K562 (cell line): Measurements from ENCODE around the gene COQ8B. TPM values are rescaled to one million over a fixed set of nuclear protein-coding genes. Genes with fewer than 3 reads are reported as not detected.

Experiments used
- ATAC-seq: fragments of 200-7000 bp; cut with Tn5 transposase; 3 replicates; pipeline ENCODE4 v1.9.1; 2020; ENCODE audit warnings: moderate library complexity
- BruUV-seq: library from RNA; stranded (reverse); fragments of 400-500 nt; replicated peaks from 2 replicates; lab custom pipeline; 2021; lab: Mats Ljungman, UMichigan
- CTCF ChIA-PET: fragments of 300-600 bp; formaldehyde crosslinking; extraction: SDS; loops from one replicate; lab custom pipeline; 2021; ENCODE audit warnings: low intra/inter-chr PET ratio; lab: Yijun Ruan, JAX
- POLR2A ChIA-PET: fragments of 300-600, 350-650 bp; sonication (Branson Sonifier 250); formaldehyde crosslinking; extraction: SDS; loops from one replicate; lab custom pipeline; 2021; ENCODE audit warnings: antibody characterized with exemption, inconsistent platforms; lab: Yijun Ruan, JAX
- DNase-seq, 4 experiments: peaks; one replicate each; pipeline versions ENCODE4 v3.0.0 to v3.0.0-alpha.2; 2011 to 2018; ENCODE audit warnings: low spot score in 3 of 4, mixed read lengths in 3 of 4; ENCODE audit errors: extremely low read depth in 1 of 4
- FAIRE-seq: peaks from 2 replicates; lab custom pipeline; 2011; peaks lifted over from hg19 to GRCh38; lab: Jason Lieb, UNC
- H2AFZ ChIP-seq: 2 replicates; pipeline ENCODE4 v1.6.0; 2011; ENCODE audit warnings: low read depth, low read length, control low read depth, inconsistent platforms
- H3K27ac ChIP-seq: fragments of 200-600 bp; 3 replicates; pipeline ENCODE4 v1.8.0; 2011; ENCODE audit warnings: low read depth, mild to moderate bottlenecking, control low read depth, inconsistent platforms, low read length, moderate library complexity, mixed read lengths; ENCODE audit errors: extremely low read depth
- H3K27me3 ChIP-seq, 2 experiments: fragments of 300-600 bp in 1 of 2; 2 replicates in 1 of 2; 3 replicates in 1 of 2; pipeline versions ENCODE4 v1.6.0 to v1.8.0; 2011; ENCODE audit warnings: inconsistent platforms in 2 of 2, low read length in 2 of 2, mild to moderate bottlenecking in 1 of 2, mixed read lengths in 1 of 2, moderate library complexity in 1 of 2; ENCODE audit not compliant: control insufficient read depth in 2 of 2, insufficient read depth in 2 of 2
- H3K36me3 ChIP-seq: fragments of 300-600 bp; 3 replicates; pipeline ENCODE4 v1.8.0; 2011; ENCODE audit warnings: mild to moderate bottlenecking, low read length, inconsistent platforms; ENCODE audit not compliant: control insufficient read depth, insufficient read depth
- H3K4me1 ChIP-seq, 2 experiments: fragments of 200-600 bp in 1 of 2; replicated peaks in 1 of 2; 2 replicates in 1 of 2; 3 replicates in 1 of 2; pipeline versions ENCODE4 v1.5.1 to v1.8.0; 2011; ENCODE audit warnings: inconsistent platforms in 2 of 2, low read length in 2 of 2, mild to moderate bottlenecking in 1 of 2, mixed read lengths in 1 of 2, moderate library complexity in 1 of 2; ENCODE audit not compliant: control insufficient read depth in 2 of 2, insufficient read depth in 2 of 2
- H3K4me2 ChIP-seq: 2 replicates; pipeline ENCODE4 v1.6.1; 2011; ENCODE audit warnings: low read length, control low read depth, inconsistent platforms, mixed read lengths; ENCODE audit not compliant: insufficient read depth
- H3K4me3 ChIP-seq: fragments of 200-600 bp; sonication (generic), shearing (Covaris generic); 2 replicates; pipeline ENCODE4 v1.5.1; 2016; ENCODE audit warnings: control low read depth, inconsistent platforms
- H3K79me2 ChIP-seq: fragments of 200-600 bp; 3 replicates; pipeline ENCODE4 v1.8.0; 2011; ENCODE audit warnings: low read length, inconsistent platforms; ENCODE audit not compliant: control insufficient read depth, insufficient read depth
- H3K9ac ChIP-seq, 2 experiments: 2 replicates each; pipeline versions ENCODE4 v1.6.0 to v1.6.1; 2011; ENCODE audit warnings: low read depth in 2 of 2, low read length in 2 of 2, control low read depth in 1 of 2, inconsistent platforms in 1 of 2, mild to moderate bottlenecking in 1 of 2, mixed read lengths in 1 of 2; ENCODE audit not compliant: insufficient read depth in 1 of 2
- H3K9me1 ChIP-seq: one replicate; pipeline ENCODE4 v1.6.0; 2011; ENCODE audit warnings: inconsistent platforms, mild to moderate bottlenecking, low read length, moderate library complexity; ENCODE audit not compliant: control insufficient read depth, insufficient read depth
- H3K9me3 ChIP-seq: replicated peaks from 2 replicates; pipeline ENCODE4 v1.5.1; 2011; ENCODE audit warnings: low read depth, low read length, inconsistent platforms; ENCODE audit not compliant: control insufficient read depth, insufficient read depth
- H4K20me1 ChIP-seq: replicated peaks from 2 replicates; pipeline ENCODE4 v1.6.1; 2011; ENCODE audit warnings: low read length, inconsistent platforms, mixed read lengths; ENCODE audit not compliant: control insufficient read depth, insufficient read depth
- ZNF239 ChIP-seq: fragments of 250-450 bp; sonication (Bioruptor Pico); IDR thresholded peaks from 2 replicates; pipeline ENCODE4 v1.4.0; 2020; ENCODE audit warnings: mild to moderate bottlenecking
- WGBS: fragments of 100-300 bp; shearing (Covaris generic); methylation state at CpG from one replicate; pipeline ENCODE4 v1.1.6; 2016; ENCODE audit warnings: low coverage, mixed read lengths; ENCODE audit not compliant: insufficient coverage; ENCODE audit errors: missing lambda C conversion rate; 5-methylcytosine and 5-hydroxymethylcytosine counted together
- in situ Hi-C: fragments of 300-500 bp; cut with MboI; formaldehyde crosslinking; loops from 4 replicates; pipeline ENCODE4 v1.15.0; 2018; ENCODE audit warnings: inconsistent platforms, mixed read lengths
- intact Hi-C: fragments of 100-400 bp; cut with micrococcal nuclease; formaldehyde crosslinking; loops from 2 replicates; pipeline ENCODE4 v1.14.2; 2022
- polyA plus RNA-seq, 8 experiments: library from polyadenylated mRNA; depleted of rRNA in 4 of 8; stranded (reverse) in 5 of 8; unstranded in 3 of 8; fragments of >200 nt; fragmentation: Nextera tagmentation in 2 of 8; fragmentation: Illumina TruSeq in 1 of 8; extraction: Ambion mirVana in 2 of 8; extraction: Trizol in 1 of 8; gene quantifications; 2 replicates each; pipeline versions ENCODE4 v1.2.1 to v1.2.3, GENCODE V29; 2011 to 2014; ENCODE audit warnings: inconsistent platforms in 1 of 8, missing spikeins in 1 of 8
- total RNA-seq, 7 experiments: library from RNA; depleted of rRNA in 6 of 7; stranded (reverse); fragments of >200 nt in 6 of 7; fragmentation: Illumina TruSeq in 2 of 7; extraction: Trizol in 2 of 7; gene quantifications; 2 replicates each; pipeline versions ENCODE4 v1.2.1 to v1.2.3, GENCODE V29; 2011 to 2021; ENCODE audit warnings: low replicate concordance in 1 of 7
- TF ChIP-seq, protein P1 (sequence below), 2 experiments: fragments of 450-650 bp in 1 of 2; sonication (generic) in 1 of 2; formaldehyde crosslinking in 1 of 2; IDR thresholded peaks; 2 replicates each; pipeline versions ENCODE4 v1.7.1 to v1.9.0; 2016 to 2022; ENCODE audit warnings: inconsistent platforms in 1 of 2, mild to moderate bottlenecking in 1 of 2, missing genetic modification reagents in 1 of 2

COQ8B gene
- total and polyA plus RNA-seq, 9 of the 15 experiments (the other 6 are each of a cell fraction or from before 2014, with no cell fraction given) = 0.41 to 32.3 (median 12.9) TPM

DNA sequence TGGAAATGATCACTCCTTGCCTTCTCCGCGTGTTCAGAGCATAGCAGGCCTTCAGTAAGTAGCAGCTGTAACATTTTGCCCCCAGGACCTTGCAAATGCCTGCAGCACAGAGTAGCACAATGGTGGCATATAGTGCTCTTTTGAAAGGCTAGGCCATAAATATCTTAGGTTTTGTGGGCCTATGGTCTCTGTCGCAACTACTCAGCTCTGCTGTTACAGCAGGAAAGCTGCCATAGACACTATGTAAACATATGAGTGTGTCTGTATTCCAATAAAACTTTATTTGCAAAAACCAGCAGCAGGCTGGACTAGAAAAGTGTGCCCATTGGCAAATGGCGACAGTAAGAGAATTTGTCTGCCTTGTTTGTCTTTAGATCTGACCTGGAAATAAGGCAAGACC, 9.6 kb upstream of the COQ8B start:
- intact Hi-C loops (no loop called here), in situ Hi-C loops (no loop called here)
- Histone ChIP-seq H3K79me2 (peaks cover 10% of the 10 kb centered on the region; the same call in 2 of the 3 replicates), H3K9me3 (no peaks in the 10 kb centered on the region), H3K9me1 (peaks cover 4% of the 10 kb centered on the region), H4K20me1 (no peaks in the 10 kb centered on the region), H3K27me3 (no peaks in the 10 kb centered on the region), H3K27ac (no peak overlapping the region), H3K36me3 (peaks cover 48% of the 10 kb centered on the region), H2AFZ (no peak overlapping the region), H3K4me1 (no peaks in the 10 kb centered on the region; a peak in 1 of 5 replicates), H3K4me3 (no peak overlapping the region), H3K9ac (no peak overlapping the region), H3K4me2 (no peak overlapping the region)
- ATAC-seq = no peak
- POLR2A ChIA-PET = no interaction called here
- CTCF ChIA-PET = no interaction called here
- no peak for TF ChIP-seq ZNF239 (CRISPR knock-in tag)
- TF ChIP-seq, protein P1, sequence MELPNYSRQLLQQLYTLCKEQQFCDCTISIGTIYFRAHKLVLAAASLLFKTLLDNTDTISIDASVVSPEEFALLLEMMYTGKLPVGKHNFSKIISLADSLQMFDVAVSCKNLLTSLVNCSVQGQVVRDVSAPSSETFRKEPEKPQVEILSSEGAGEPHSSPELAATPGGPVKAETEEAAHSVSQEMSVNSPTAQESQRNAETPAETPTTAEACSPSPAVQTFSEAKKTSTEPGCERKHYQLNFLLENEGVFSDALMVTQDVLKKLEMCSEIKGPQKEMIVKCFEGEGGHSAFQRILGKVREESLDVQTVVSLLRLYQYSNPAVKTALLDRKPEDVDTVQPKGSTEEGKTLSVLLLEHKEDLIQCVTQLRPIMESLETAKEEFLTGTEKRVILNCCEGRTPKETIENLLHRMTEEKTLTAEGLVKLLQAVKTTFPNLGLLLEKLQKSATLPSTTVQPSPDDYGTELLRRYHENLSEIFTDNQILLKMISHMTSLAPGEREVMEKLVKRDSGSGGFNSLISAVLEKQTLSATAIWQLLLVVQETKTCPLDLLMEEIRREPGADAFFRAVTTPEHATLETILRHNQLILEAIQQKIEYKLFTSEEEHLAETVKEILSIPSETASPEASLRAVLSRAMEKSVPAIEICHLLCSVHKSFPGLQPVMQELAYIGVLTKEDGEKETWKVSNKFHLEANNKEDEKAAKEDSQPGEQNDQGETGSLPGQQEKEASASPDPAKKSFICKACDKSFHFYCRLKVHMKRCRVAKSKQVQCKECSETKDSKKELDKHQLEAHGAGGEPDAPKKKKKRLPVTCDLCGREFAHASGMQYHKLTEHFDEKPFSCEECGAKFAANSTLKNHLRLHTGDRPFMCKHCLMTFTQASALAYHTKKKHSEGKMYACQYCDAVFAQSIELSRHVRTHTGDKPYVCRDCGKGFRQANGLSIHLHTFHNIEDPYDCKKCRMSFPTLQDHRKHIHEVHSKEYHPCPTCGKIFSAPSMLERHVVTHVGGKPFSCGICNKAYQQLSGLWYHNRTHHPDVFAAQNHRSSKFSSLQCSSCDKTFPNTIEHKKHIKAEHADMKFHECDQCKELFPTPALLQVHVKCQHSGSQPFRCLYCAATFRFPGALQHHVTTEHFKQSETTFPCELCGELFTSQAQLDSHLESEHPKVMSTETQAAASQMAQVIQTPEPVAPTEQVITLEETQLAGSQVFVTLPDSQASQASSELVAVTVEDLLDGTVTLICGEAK (IDR thresholded peaks at IDR 0.05) = peak; percentile 80
- TF ChIP-seq, protein P1 (CRISPR knock-in tag; IDR thresholded peaks at IDR 0.05) = peak; percentile 62; the same call in 1 of the 2 replicates
- BruUV-seq = no TSS peak
- WGBS = 94% methylated on average over 4 of the region's 4 CpGs
- DNase-seq = no peak
- no peak for FAIRE-seq
